Measurements from ENCODE around the gene DUS2.
"Not testable (repeated sequence)": the region's sequence is repeated elsewhere in the genome, so short reads cannot be mapped to it uniquely, and the experiment has no call there.

DUS2 gene

DNA sequence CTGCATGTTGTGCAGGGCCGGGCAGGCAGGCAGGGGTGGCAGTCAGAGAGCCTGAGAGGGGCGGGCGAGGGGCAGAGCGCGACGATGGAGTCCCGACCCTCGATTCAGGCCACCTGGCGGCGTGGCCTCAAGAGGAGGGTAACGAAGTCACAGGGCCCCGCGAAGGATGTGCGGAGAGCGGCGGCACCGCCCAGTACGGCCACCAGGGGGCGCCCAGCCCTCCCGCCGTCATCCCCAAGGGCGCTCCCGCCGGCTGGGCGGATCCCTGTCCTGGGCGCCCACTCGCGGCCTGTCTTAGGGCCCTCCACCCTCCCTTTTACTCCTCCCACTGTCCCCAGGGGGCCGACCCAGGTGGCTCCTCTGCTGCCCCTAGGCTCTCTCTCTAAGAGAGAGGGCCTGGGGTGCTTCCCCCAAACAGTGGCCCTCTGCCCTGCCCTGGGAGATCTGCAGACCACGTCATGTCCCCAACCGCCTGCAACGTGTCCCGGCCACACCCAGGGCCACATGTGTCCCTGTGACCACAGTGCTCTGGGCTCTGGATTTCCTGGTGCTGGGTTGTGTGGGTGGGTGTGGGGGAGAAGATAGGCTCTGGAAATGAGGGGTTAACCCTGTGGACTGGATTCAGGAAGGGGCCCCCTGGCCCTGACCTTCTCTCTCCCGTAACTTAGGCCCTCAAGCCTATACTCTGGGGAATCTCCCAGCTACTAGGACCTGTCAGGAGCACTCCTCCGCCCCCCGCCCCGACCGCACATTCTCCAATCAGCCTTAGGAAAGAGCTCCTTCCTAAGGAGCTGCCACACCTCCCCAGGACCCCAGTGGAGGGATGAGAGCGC lies 29.7 kb upstream of the DUS2 start:
- TF ChIP-seq, protein P1, sequence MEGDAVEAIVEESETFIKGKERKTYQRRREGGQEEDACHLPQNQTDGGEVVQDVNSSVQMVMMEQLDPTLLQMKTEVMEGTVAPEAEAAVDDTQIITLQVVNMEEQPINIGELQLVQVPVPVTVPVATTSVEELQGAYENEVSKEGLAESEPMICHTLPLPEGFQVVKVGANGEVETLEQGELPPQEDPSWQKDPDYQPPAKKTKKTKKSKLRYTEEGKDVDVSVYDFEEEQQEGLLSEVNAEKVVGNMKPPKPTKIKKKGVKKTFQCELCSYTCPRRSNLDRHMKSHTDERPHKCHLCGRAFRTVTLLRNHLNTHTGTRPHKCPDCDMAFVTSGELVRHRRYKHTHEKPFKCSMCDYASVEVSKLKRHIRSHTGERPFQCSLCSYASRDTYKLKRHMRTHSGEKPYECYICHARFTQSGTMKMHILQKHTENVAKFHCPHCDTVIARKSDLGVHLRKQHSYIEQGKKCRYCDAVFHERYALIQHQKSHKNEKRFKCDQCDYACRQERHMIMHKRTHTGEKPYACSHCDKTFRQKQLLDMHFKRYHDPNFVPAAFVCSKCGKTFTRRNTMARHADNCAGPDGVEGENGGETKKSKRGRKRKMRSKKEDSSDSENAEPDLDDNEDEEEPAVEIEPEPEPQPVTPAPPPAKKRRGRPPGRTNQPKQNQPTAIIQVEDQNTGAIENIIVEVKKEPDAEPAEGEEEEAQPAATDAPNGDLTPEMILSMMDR (IDR thresholded peaks at IDR 0.05; ENCODE audit: extremely low read depth, missing control alignments) = peak; percentile 93
- DNase-seq (ENCODE audit: low spot score) = peak; percentile 91

- not testable (repeated sequence) for DNase-seq (ENCODE audit: low spot score)
Observed at GRCh38 chr16:67994040-67994408, 29.1 kb upstream of the DUS2 start.

GRCh38 chr16:67995423-67995822 lies 27.7 kb upstream of the DUS2 start:
- TF ChIP-seq, protein P1 (IDR thresholded peaks at IDR 0.05; ENCODE audit: extremely low read depth, missing control alignments) = no peak
- no peak for DNase-seq (ENCODE audit: low spot score)

DNA sequence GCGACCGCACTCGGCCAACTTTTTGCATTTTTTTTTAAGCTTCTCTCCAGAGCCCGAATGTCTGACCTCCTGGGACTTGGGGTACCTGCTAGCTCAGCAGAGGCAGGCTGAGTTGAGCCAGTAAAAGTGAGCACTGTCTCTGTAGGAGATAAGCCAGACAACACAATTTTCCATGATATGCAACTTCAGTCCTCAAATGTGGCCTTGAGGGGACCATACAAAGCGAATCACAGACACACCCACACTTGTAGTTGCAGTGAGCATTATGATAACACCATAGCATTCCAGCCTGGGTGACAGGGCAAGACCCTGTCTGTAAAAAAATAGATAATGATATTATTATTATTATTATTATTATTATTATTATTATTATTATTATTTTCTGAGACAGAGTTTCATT lies 26.4 kb upstream of the DUS2 start:
- TF ChIP-seq, protein P1 (IDR thresholded peaks at IDR 0.05; ENCODE audit: extremely low read depth, missing control alignments) = no peak
- DNase-seq (ENCODE audit: low spot score) = no peak

DNA sequence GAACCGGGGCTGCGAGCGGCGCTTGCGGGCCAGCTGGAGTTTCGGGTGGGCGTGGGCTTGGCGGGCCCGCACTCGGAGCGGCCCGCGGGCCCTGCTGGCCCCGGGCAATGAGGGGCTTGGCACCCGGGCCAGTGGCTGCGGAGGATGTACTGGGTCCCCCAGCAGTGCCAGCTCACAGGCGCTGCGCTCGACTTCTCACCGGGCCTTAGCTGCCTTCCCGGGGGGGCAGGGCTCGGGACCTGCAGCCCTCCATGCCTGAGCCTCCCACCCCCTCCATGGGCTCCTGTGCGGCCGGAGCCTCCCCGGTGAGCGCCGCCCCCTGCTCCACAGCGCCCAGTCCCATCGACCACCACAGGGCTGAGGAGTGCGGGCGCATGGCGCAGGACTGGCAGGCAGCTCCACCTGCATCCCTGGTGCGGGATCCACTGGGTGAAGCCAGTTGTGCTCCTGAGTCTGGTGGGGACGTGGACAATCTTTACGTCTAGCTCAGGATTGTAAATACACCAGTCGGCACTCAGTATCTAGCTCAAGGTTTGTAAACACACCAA lies 24.8 kb upstream of the DUS2 start:
- not testable (repeated sequence) for DNase-seq (ENCODE audit: low spot score)

- DNase-seq (ENCODE audit: low spot score) = not testable (repeated sequence)
Observed at GRCh38 chr16:67998779-67999688, 24.1 kb upstream of the DUS2 start, which contains the start of gene DPEP2. Gene DPEP2 (minus strand): TSS chr16:67999484. CDS start chr16:67993212, 6,272 bp downstream.

DNA sequence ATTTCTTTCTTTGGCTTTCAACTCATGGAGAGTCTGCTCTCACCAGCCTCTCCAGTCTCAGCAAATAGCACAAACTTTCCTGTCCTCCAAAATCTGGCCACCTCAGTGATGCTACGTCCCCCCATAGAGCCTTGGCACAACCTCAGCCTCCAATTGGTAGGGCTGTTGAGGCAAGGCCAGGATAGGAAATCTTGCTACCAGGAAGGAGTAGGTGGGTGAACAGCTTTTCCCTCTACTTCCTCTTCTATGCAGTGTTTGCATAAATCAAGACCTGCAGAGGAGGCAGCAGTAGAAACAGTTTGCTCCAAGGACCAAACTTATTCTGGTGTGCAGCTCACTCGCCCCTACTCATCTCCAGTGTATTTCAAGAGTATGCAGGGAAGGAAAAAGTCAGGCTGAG lies 23.1 kb upstream of the DUS2 start:
- TF ChIP-seq, protein P1 (IDR thresholded peaks at IDR 0.05; ENCODE audit: extremely low read depth, missing control alignments) = no peak
- DNase-seq (ENCODE audit: low spot score) = peak; percentile 32

- TF ChIP-seq, protein P1 (IDR thresholded peaks at IDR 0.05; ENCODE audit: extremely low read depth, missing control alignments) = no peak
Observed at GRCh38 chr16:68000450-68000849, 22.6 kb upstream of the DUS2 start.

More at GRCh38 chr16:68000450-68000849, 22.6 kb upstream of the DUS2 start:
- no peak for DNase-seq (ENCODE audit: low spot score)

Data from GM20000 (cell line).